Esophagus squamous epithelium (tissue), 4 donors: ENCODE measurements around the gene RAVER1.

Source experiments
- POLR2A ChIP-seq, 4 donors: fragments of 450-650 bp; IDR thresholded peaks; one replicate each; pipeline ENCODE4 v1.6.1; 2017; ENCODE audit warnings: antibody characterized with exemption in 4 of 4, mild to moderate bottlenecking in 4 of 4, moderate library complexity in 3 of 4
- TF ChIP-seq, protein P1 (sequence below), 6 experiments: fragments of 450-650 bp in 4 of 6; fragments of 200-600 bp in 2 of 6; sonication (generic) in 2 of 6; IDR thresholded peaks; one replicate each; pipeline ENCODE4 v1.5.1; 2016 to 2019; ENCODE audit warnings: antibody characterized with exemption in 6 of 6, mild to moderate bottlenecking in 4 of 6, moderate library complexity in 4 of 6

DNA sequence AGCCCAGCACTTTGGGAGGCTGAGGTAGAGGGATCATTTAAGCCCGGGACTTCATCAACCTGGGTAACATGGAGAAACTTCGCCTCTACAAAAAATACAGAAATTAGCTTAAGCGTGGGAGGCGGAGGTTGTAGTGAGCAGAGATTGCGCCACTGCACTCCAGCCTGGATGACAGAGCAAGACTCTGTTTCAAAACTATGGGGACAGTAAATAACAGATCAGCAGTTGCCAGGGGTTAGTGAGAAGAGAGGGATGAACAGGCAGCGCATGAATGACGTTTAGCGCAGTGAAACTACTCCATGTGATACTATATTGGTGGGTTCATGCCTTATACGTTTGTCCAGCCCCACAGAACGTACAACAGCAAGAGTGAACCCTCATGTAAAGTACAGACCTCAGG lies 13.2 kb upstream of the RAVER1 start:
- TF ChIP-seq POLR2A (IDR thresholded peaks at IDR 0.05): no peak
- TF ChIP-seq, protein P1, sequence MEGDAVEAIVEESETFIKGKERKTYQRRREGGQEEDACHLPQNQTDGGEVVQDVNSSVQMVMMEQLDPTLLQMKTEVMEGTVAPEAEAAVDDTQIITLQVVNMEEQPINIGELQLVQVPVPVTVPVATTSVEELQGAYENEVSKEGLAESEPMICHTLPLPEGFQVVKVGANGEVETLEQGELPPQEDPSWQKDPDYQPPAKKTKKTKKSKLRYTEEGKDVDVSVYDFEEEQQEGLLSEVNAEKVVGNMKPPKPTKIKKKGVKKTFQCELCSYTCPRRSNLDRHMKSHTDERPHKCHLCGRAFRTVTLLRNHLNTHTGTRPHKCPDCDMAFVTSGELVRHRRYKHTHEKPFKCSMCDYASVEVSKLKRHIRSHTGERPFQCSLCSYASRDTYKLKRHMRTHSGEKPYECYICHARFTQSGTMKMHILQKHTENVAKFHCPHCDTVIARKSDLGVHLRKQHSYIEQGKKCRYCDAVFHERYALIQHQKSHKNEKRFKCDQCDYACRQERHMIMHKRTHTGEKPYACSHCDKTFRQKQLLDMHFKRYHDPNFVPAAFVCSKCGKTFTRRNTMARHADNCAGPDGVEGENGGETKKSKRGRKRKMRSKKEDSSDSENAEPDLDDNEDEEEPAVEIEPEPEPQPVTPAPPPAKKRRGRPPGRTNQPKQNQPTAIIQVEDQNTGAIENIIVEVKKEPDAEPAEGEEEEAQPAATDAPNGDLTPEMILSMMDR (IDR thresholded peaks at IDR 0.05): no peak
